GM12873 (cell line): Measurements from ENCODE around the gene SLC1A2.

ENCODE experiments used
- CTCF ChIP-seq: IDR thresholded peaks from 2 replicates; pipeline ENCODE4 v1.5.1; 2012; ENCODE audit warnings: low read depth, mild to moderate bottlenecking, moderate library complexity, low read length, control low read depth; ENCODE audit not compliant: insufficient read depth; ENCODE audit errors: missing control alignments

SLC1A2 gene

GRCh38 chr11:35375332-35376117, 43.8 kb downstream of the SLC1A2 start:
- no peak for TF ChIP-seq CTCF

- TF ChIP-seq CTCF: no peak
Observed at GRCh38 chr11:35373284-35373933, 45.9 kb downstream of the SLC1A2 start.

- no peak for TF ChIP-seq CTCF
Observed at GRCh38 chr11:35372565-35373283, 46.6 kb downstream of the SLC1A2 start.

GRCh38 chr11:35367491-35367890, 51.9 kb downstream of the SLC1A2 start:
- no peak for TF ChIP-seq CTCF

- TF ChIP-seq CTCF: no peak
Observed at GRCh38 chr11:35366798-35367197, 52.6 kb downstream of the SLC1A2 start.

- no peak for TF ChIP-seq CTCF
Observed at GRCh38 chr11:35365961-35366360, 53.4 kb downstream of the SLC1A2 start.

- no peak for TF ChIP-seq CTCF
Observed at GRCh38 chr11:35365395-35365794, 54.0 kb downstream of the SLC1A2 start.
